ENCODE results near the gene VAV2.

The VAV2 gene

DNA sequence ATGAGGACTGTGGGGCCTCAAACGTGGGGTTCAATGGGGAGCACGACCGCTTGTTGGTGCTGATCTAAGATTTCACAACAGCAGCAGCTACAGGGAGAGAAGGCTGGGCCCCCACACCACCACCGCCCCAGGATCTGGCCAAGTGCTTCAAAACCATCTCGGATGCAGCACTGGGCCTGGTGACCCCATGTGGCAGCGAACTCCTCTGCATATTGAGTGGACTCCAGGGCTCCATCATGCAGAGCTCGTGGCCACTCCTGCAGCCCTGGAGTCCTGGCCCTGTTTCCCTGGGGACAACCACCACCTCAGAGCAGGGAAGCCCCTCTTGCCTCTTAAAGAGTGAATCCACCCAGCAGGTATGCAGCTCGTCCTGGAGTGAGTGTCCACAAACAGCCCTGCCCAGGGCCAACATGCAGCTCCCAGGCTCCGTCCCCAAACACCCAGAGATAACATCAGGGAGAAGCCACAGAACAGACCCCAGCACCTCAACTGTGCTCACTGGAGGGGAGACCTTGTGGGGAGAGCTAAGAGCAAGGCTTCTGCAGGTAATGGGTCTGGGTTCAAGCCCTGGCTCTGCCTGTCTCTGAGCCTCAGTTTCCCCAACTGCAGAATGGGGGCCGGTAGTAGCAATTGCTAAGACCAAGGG is 150.8 kb downstream of the VAV2 start:
- ATAC-seq, result no peak
- no peak for TF ChIP-seq ZFP30 (CRISPR knock-in tag; IDR thresholded peaks at IDR 0.05)
- TF ChIP-seq ZNF565 (CRISPR knock-in tag; conservative IDR thresholded peaks at IDR 0.05; ENCODE audit: low read depth), result no peak
- TF ChIP-seq SNAI2 (CRISPR knock-in tag; IDR thresholded peaks at IDR 0.05), result no peak
- TF ChIP-seq ZFP3 (CRISPR knock-in tag; IDR thresholded peaks at IDR 0.05), result no peak
- TF ChIP-seq RARB (CRISPR knock-in tag; IDR thresholded peaks at IDR 0.05), result no peak
- TF ChIP-seq, protein P1, sequence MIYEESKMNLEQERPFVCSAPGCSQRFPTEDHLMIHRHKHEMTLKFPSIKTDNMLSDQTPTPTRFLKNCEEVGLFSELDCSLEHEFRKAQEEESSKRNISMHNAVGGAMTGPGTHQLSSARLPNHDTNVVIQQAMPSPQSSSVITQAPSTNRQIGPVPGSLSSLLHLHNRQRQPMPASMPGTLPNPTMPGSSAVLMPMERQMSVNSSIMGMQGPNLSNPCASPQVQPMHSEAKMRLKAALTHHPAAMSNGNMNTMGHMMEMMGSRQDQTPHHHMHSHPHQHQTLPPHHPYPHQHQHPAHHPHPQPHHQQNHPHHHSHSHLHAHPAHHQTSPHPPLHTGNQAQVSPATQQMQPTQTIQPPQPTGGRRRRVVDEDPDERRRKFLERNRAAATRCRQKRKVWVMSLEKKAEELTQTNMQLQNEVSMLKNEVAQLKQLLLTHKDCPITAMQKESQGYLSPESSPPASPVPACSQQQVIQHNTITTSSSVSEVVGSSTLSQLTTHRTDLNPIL (CRISPR knock-in tag; IDR thresholded peaks at IDR 0.05; ENCODE audit: low read depth), result no peak
- TF ChIP-seq, protein P2, sequence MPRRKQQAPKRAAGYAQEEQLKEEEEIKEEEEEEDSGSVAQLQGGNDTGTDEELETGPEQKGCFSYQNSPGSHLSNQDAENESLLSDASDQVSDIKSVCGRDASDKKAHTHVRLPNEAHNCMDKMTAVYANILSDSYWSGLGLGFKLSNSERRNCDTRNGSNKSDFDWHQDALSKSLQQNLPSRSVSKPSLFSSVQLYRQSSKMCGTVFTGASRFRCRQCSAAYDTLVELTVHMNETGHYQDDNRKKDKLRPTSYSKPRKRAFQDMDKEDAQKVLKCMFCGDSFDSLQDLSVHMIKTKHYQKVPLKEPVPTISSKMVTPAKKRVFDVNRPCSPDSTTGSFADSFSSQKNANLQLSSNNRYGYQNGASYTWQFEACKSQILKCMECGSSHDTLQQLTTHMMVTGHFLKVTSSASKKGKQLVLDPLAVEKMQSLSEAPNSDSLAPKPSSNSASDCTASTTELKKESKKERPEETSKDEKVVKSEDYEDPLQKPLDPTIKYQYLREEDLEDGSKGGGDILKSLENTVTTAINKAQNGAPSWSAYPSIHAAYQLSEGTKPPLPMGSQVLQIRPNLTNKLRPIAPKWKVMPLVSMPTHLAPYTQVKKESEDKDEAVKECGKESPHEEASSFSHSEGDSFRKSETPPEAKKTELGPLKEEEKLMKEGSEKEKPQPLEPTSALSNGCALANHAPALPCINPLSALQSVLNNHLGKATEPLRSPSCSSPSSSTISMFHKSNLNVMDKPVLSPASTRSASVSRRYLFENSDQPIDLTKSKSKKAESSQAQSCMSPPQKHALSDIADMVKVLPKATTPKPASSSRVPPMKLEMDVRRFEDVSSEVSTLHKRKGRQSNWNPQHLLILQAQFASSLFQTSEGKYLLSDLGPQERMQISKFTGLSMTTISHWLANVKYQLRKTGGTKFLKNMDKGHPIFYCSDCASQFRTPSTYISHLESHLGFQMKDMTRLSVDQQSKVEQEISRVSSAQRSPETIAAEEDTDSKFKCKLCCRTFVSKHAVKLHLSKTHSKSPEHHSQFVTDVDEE (CRISPR knock-in tag; IDR thresholded peaks at IDR 0.05), result no peak
- no peak for TF ChIP-seq ESRRG (CRISPR knock-in tag; IDR thresholded peaks at IDR 0.05)
- TF ChIP-seq ZC3H10 (CRISPR knock-in tag; IDR thresholded peaks at IDR 0.05), result no peak
- no peak for TF ChIP-seq BACH2 (CRISPR knock-in tag; IDR thresholded peaks at IDR 0.05; ENCODE audit: borderline replicate concordance)
- TF ChIP-seq ZNF8 (CRISPR knock-in tag; IDR thresholded peaks at IDR 0.05), result no peak
- no peak for TF ChIP-seq TCF4 (CRISPR knock-in tag; IDR thresholded peaks at IDR 0.05; ENCODE audit: borderline replicate concordance)
- TF ChIP-seq TOX (CRISPR knock-in tag; IDR thresholded peaks at IDR 0.05; ENCODE audit: borderline replicate concordance), result no peak
- TF ChIP-seq PATZ1 (CRISPR knock-in tag; IDR thresholded peaks at IDR 0.05; ENCODE audit: borderline replicate concordance), result no peak

DNA sequence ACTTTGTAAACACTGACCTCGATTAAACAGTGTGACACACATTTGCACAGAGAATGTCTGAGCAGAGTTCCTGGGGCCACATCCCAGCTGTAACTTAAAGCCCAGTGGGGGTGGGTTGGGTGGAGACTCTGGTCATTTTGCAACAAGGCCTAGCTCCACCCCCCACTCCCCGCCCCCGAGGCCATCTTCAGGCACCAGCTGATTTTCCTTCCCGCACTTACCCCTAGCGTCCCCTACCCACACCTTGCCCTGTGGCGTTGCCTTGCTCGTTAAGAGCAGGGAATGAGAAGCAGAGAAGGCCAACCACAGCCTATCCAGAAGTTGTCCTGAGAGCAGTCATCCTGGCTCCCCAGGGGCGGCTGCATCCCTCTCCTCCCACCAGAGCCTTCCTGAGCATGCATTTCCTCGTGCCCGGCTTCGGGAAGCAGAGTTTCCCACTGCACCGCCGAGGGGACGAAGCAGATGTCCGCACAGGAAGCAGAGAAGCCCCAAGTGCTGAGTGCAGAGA is 152.2 kb downstream of the VAV2 start:
- no peak for ATAC-seq
- TF ChIP-seq, protein P2 (CRISPR knock-in tag; IDR thresholded peaks at IDR 0.05), result no peak
- TF ChIP-seq ESRRG (CRISPR knock-in tag; IDR thresholded peaks at IDR 0.05) (no peak), ZC3H10 (CRISPR knock-in tag; IDR thresholded peaks at IDR 0.05) (no peak), GLIS3 (CRISPR knock-in tag; IDR thresholded peaks at IDR 0.05) (no peak), ZNF8 (CRISPR knock-in tag; IDR thresholded peaks at IDR 0.05) (no peak), CSRNP3 (CRISPR knock-in tag; IDR thresholded peaks at IDR 0.05) (no peak), TCF4 (CRISPR knock-in tag; IDR thresholded peaks at IDR 0.05; ENCODE audit: borderline replicate concordance) (no peak), CSDC2 (CRISPR knock-in tag; IDR thresholded peaks at IDR 0.05) (no peak)

DNA sequence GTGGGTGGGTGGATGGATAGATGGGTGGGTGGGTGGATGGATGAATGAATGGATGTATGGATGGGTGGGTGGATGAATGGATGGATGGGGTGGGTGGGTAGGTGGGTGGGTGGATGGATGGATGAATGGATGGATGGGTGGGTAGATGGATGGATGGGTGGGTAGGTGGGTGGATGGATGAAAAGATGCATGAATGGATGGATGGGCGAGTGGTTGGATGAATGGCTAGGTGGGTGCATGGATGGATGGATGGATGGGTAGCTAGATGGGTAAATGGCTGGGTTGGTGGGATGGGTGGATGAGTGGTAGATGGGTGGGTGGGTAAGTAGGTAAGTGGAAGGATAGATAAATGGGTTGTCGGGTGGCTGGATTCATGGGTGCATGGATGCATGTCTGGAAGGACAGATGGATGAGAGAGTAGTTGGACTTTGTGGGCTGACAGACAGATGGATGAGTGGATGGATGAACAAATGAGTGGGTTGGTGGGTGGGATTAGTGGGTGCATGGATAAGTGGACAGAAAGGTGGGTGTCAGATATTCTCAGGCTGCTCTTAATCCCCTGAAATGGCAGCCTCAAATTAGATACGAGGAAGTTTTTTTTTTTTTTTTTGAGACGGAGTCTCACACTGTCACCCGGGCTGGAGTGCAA is 153.1 kb downstream of the VAV2 start:
- TF ChIP-seq SNAI2 (CRISPR knock-in tag; IDR thresholded peaks at IDR 0.05) (no peak), ARNTL (CRISPR knock-in tag; IDR thresholded peaks at IDR 0.05; ENCODE audit: borderline replicate concordance, low read depth) (no peak), ZNF8 (CRISPR knock-in tag; IDR thresholded peaks at IDR 0.05) (no peak), ISL1 (CRISPR knock-in tag; IDR thresholded peaks at IDR 0.05) (no peak), ZFP30 (CRISPR knock-in tag; IDR thresholded peaks at IDR 0.05) (no peak)

More for the DNA sequence above, 153.1 kb downstream of the VAV2 start:
- no peak for ATAC-seq
